ENCODE measurements around the gene GP9.
"Not testable (repeated sequence)": the region's sequence is repeated elsewhere in the genome, so short reads cannot be mapped to it uniquely, and the experiment has no call there.

GP9 gene

GRCh38 chr3:129104498-129105079 lies 44.0 kb downstream of the GP9 start:
- no peak overlapping the region for H3K4me3 ChIP-seq (ENCODE audit: low read length)
- no peak for TF ChIP-seq CTCF (IDR thresholded peaks at IDR 0.05; ENCODE audit: insufficient read depth, low read depth, low read length, missing control alignments)
- no peak for DNase-seq (ENCODE audit: low read depth)

GRCh38 chr3:129105862-129106261 lies 45.3 kb downstream of the GP9 start:
- H3K4me3 ChIP-seq (ENCODE audit: low read length) = no peak overlapping the region
- TF ChIP-seq CTCF (IDR thresholded peaks at IDR 0.05; ENCODE audit: insufficient read depth, low read depth, low read length, missing control alignments) = no peak
- no peak for DNase-seq (ENCODE audit: low read depth)

GRCh38 chr3:129106320-129106719 lies 45.7 kb downstream of the GP9 start:
- TF ChIP-seq CTCF (IDR thresholded peaks at IDR 0.05; ENCODE audit: insufficient read depth, low read depth, low read length, missing control alignments) = peak; percentile 20
- no peak overlapping the region for H3K4me3 ChIP-seq (ENCODE audit: low read length)
- no peak for DNase-seq (ENCODE audit: low read depth)

- DNase-seq (ENCODE audit: low read depth) = no peak
- H3K4me3 ChIP-seq (ENCODE audit: low read length) = no peak overlapping the region
- TF ChIP-seq CTCF (IDR thresholded peaks at IDR 0.05; ENCODE audit: insufficient read depth, low read depth, low read length, missing control alignments) = no peak
Measured at GRCh38 chr3:129106866-129107565, 46.4 kb downstream of the GP9 start.

GRCh38 chr3:129107793-129108192 lies 47.2 kb downstream of the GP9 start:
- no peak for DNase-seq (ENCODE audit: low read depth)
- no peak for TF ChIP-seq CTCF (IDR thresholded peaks at IDR 0.05; ENCODE audit: insufficient read depth, low read depth, low read length, missing control alignments)
- no peak overlapping the region for H3K4me3 ChIP-seq (ENCODE audit: low read length)

GRCh38 chr3:129111076-129111780 lies 50.6 kb downstream of the GP9 start:
- DNase-seq (ENCODE audit: low read depth); H3K4me3 ChIP-seq (ENCODE audit: low read length): not testable (repeated sequence)
